Activated CD4-positive, alpha-beta T cell treated with anti-CD3 and anti-CD28 coated beads for 36 hours (primary cell): ENCODE data around the gene KRTDAP. TPM values are rescaled to one million over a fixed set of nuclear protein-coding genes. Genes with fewer than 3 reads are reported as not detected.
"Not testable (repeated sequence)": the region's sequence is repeated elsewhere in the genome, so short reads cannot be mapped to it uniquely, and the experiment has no call there.

Experiments used
- ATAC-seq: fragments of 200-7000 bp; cut with Tn5 transposase; one replicate; pipeline ENCODE4 v1.10.0; 2021; ENCODE audit warnings: mild to moderate bottlenecking, moderate library complexity
- CTCF ChIA-PET: fragments of 350-600 bp; sonication (Branson Sonifier 250); formaldehyde crosslinking; loops from one replicate; lab custom pipeline; 2021; ENCODE audit warnings: antibody characterized with exemption; lab: Charles Lee
- POLR2A ChIA-PET: fragments of 350-600 bp; sonication (Branson Sonifier 250); formaldehyde crosslinking; loops from one replicate; lab custom pipeline; 2021; ENCODE audit warnings: antibody characterized with exemption, inconsistent platforms; lab: Charles Lee
- DNase-seq: peaks from one replicate; pipeline ENCODE4 v3.0.0-alpha.2; 2020
- H3K27ac Mint-ChIP-seq: one replicate; pipeline ENCODE4 v1.8.0; 2021; ENCODE audit warnings: mixed read lengths
- H3K27me3 Mint-ChIP-seq: one replicate; pipeline ENCODE4 v1.8.0; 2021; ENCODE audit warnings: mixed read lengths
- H3K36me3 Mint-ChIP-seq: one replicate; pipeline ENCODE4 v1.8.0; 2021; ENCODE audit warnings: low read depth, mixed read lengths
- H3K4me1 Mint-ChIP-seq: one replicate; pipeline ENCODE4 v1.8.0; 2021; ENCODE audit warnings: mixed read lengths
- H3K4me3 Mint-ChIP-seq: one replicate; pipeline ENCODE4 v1.8.0; 2021; ENCODE audit warnings: mild to moderate bottlenecking, moderate library complexity, mixed read lengths
- H3K9me3 Mint-ChIP-seq: one replicate; pipeline ENCODE4 v1.8.0; 2021; ENCODE audit warnings: low read depth, mixed read lengths
- intact Hi-C, 2 experiments: fragments of 100-400 bp; cut with DNase I in 1 of 2; cut with micrococcal nuclease in 1 of 2; formaldehyde crosslinking; loops; one replicate each; pipeline versions ENCODE4 v1.14.2 to v1.15.1; 2022 to 2024; cut with DNase I, micrococcal nuclease
- total RNA-seq, 2 experiments: library from RNA; stranded (reverse); gene quantifications; one replicate each; pipeline ENCODE4 v1.2.3, GENCODE V29; 2021

The KRTDAP gene
- total RNA-seq, 2 experiments from 2014 or later, result not detected

GRCh38 chr19:35461788-35462187 lies 28.5 kb downstream of the KRTDAP start:
- CTCF ChIA-PET, result interaction anchor here (0.6 to 2.1 kb wide), 4 partner anchors 19 to 119 kb away, joined by 4 to 9 read pairs (median 4); no protein-coding TSS in a partner anchor
- DNase-seq, ATAC-seq, H3K27ac Mint-ChIP-seq, H3K27me3 Mint-ChIP-seq, H3K36me3 Mint-ChIP-seq, POLR2A ChIA-PET, H3K9me3 Mint-ChIP-seq, H3K4me3 Mint-ChIP-seq: not testable (repeated sequence)
- intact Hi-C loops, result loop anchor here in 1 of 2 experiments (1.0 to 5.0 kb wide), 2 partner anchors 59 to 114 kb away; partner anchors contain the start of gene FFAR1
- peaks cover 28% of the 10 kb centered on the region for H3K4me1 Mint-ChIP-seq

- Mint-ChIP-seq H3K27ac (no peak overlapping the region), H3K9me3 (no peaks in the 10 kb centered on the region), H3K4me3 (no peak overlapping the region), H3K36me3 (no peaks in the 10 kb centered on the region), H3K4me1 (peaks cover 28% of the 10 kb centered on the region), H3K27me3 (no peaks in the 10 kb centered on the region)
- DNase-seq (no peak), ATAC-seq (no peak)
- ChIA-PET CTCF (interaction anchor here (0.6 kb wide), 1 partner anchor 195 kb away, joined by 3 read pairs; no protein-coding TSS in a partner anchor), POLR2A (no interaction called here)
- intact Hi-C loops, result loop anchor here in 1 of 2 experiments (5.0 kb wide), 1 partner anchor 59 kb away; no protein-coding TSS in a partner anchor
These were observed 29.2 kb downstream of the KRTDAP start for GRCh38 chr19:35461060-35461459.

- CTCF ChIA-PET, result no interaction called here
- no peaks in the 10 kb centered on the region for H3K27me3 Mint-ChIP-seq
- H3K4me1 Mint-ChIP-seq, result peaks cover 28% of the 10 kb centered on the region
- intact Hi-C loops, result loop anchor here in 1 of 2 experiments (5.0 kb wide), 1 partner anchor 58 kb away; no protein-coding TSS in a partner anchor
- H3K9me3 Mint-ChIP-seq, result no peaks in the 10 kb centered on the region
- no peak overlapping the region for H3K27ac Mint-ChIP-seq
- DNase-seq (no peak), ATAC-seq (no peak)
- H3K4me3 Mint-ChIP-seq, result no peak overlapping the region
- no peaks in the 10 kb centered on the region for H3K36me3 Mint-ChIP-seq
- POLR2A ChIA-PET, result no interaction called here
These were observed 29.7 kb downstream of the KRTDAP start for GRCh38 chr19:35460608-35461007.

GRCh38 chr19:35459414-35460082 lies 30.7 kb downstream of the KRTDAP start:
- Mint-ChIP-seq H3K4me3 (no peak overlapping the region), H3K27me3 (no peaks in the 10 kb centered on the region), H3K27ac (no peak overlapping the region), H3K9me3 (no peaks in the 10 kb centered on the region), H3K4me1 (peaks cover 28% of the 10 kb centered on the region), H3K36me3 (no peaks in the 10 kb centered on the region)
- ChIA-PET CTCF (interaction anchor here (0.7 kb wide), 1 partner anchor 96 kb away, joined by 5 read pairs; no protein-coding TSS in a partner anchor), POLR2A (no interaction called here)
- DNase-seq, result no peak
- intact Hi-C loops, result loop anchor here in 1 of 2 experiments (5.0 kb wide), 1 partner anchor 57 kb away; no protein-coding TSS in a partner anchor
- no peak for ATAC-seq

GRCh38 chr19:35458731-35459391 lies 31.4 kb downstream of the KRTDAP start:
- Mint-ChIP-seq H3K27ac (no peak overlapping the region), H3K4me3 (no peak overlapping the region), H3K36me3 (no peaks in the 10 kb centered on the region), H3K27me3 (no peaks in the 10 kb centered on the region), H3K4me1 (peaks cover 26% of the 10 kb centered on the region), H3K9me3 (no peaks in the 10 kb centered on the region)
- DNase-seq, result no peak
- ChIA-PET CTCF (interaction anchor here (0.6 to 1.1 kb wide), 3 partner anchors 97 to 1086 kb away, joined by 3 to 5 read pairs (median 3); partner anchors contain the start of gene FFAR3), POLR2A (no interaction called here)
- intact Hi-C loops, result no loop called here
- ATAC-seq, result no peak

- H3K36me3 Mint-ChIP-seq, result no peaks in the 10 kb centered on the region
- DNase-seq (no peak), ATAC-seq (no peak)
- H3K27me3 Mint-ChIP-seq, result no peaks in the 10 kb centered on the region
- no peak overlapping the region for H3K4me3 Mint-ChIP-seq
- no peaks in the 10 kb centered on the region for H3K9me3 Mint-ChIP-seq
- H3K4me1 Mint-ChIP-seq, result peaks cover 19% of the 10 kb centered on the region
- ChIA-PET POLR2A (no interaction called here), CTCF (interaction anchor here (0.6 to 1.1 kb wide), 2 partner anchors 100 to 1085 kb away, joined by 3 read pairs; partner anchors contain the start of gene FFAR3)
- H3K27ac Mint-ChIP-seq, result no peak overlapping the region
- intact Hi-C loops, result no loop called here
These were observed 32.1 kb downstream of the KRTDAP start for GRCh38 chr19:35458192-35458591.

GRCh38 chr19:35457173-35457572 lies 33.1 kb downstream of the KRTDAP start:
- Mint-ChIP-seq H3K4me3 (no peak overlapping the region), H3K36me3 (no peaks in the 10 kb centered on the region), H3K4me1 (peaks cover 12% of the 10 kb centered on the region), H3K27me3 (peaks cover 2% of the 10 kb centered on the region), H3K27ac (no peak overlapping the region), H3K9me3 (no peaks in the 10 kb centered on the region)
- DNase-seq (no peak), ATAC-seq (no peak)
- ChIA-PET POLR2A (no interaction called here), CTCF (interaction anchor here (0.9 kb wide), 1 partner anchor 17 kb away, joined by 3 read pairs; no protein-coding TSS in a partner anchor)
- intact Hi-C loops, result no loop called here

GRCh38 chr19:35455616-35456201 lies 34.6 kb downstream of the KRTDAP start:
- intact Hi-C loops, result no loop called here
- Mint-ChIP-seq H3K9me3 (no peaks in the 10 kb centered on the region), H3K36me3 (no peaks in the 10 kb centered on the region), H3K27ac (no peak overlapping the region), H3K4me1 (peaks cover 18% of the 10 kb centered on the region), H3K27me3 (peaks cover 2% of the 10 kb centered on the region), H3K4me3 (no peak overlapping the region)
- ChIA-PET POLR2A (no interaction called here), CTCF (no interaction called here)
- ATAC-seq (no peak), DNase-seq (no peak)

GRCh38 chr19:35454663-35455062 lies 35.6 kb downstream of the KRTDAP start:
- intact Hi-C loops, result no loop called here
- no peaks in the 10 kb centered on the region for H3K9me3 Mint-ChIP-seq
- H3K27me3 Mint-ChIP-seq, result peaks cover 6% of the 10 kb centered on the region
- H3K36me3 Mint-ChIP-seq, result no peaks in the 10 kb centered on the region
- no peak overlapping the region for H3K27ac Mint-ChIP-seq
- no peak overlapping the region for H3K4me3 Mint-ChIP-seq
- ATAC-seq, result no peak
- no peak for DNase-seq
- CTCF ChIA-PET, result no interaction called here
- peaks cover 20% of the 10 kb centered on the region for H3K4me1 Mint-ChIP-seq
- POLR2A ChIA-PET, result no interaction called here

- POLR2A ChIA-PET, result no interaction called here
- CTCF ChIA-PET, result interaction anchor here (0.6 to 1.0 kb wide), 2 partner anchors 21 to 655 kb away, joined by 3 to 4 read pairs; no protein-coding TSS in a partner anchor
- Mint-ChIP-seq H3K9me3 (no peaks in the 10 kb centered on the region), H3K36me3 (no peaks in the 10 kb centered on the region), H3K27me3 (peaks cover 18% of the 10 kb centered on the region), H3K4me3 (no peak overlapping the region), H3K27ac (peak overlapping the region; percentile 43), H3K4me1 (peaks cover 29% of the 10 kb centered on the region)
- DNase-seq (peak; percentile 43), ATAC-seq (peak; percentile 92)
- intact Hi-C loops, result loop anchor here (1.0 to 2.0 kb wide), 3 partner anchors 15 to 46 kb away; no protein-coding TSS in a partner anchor
These were observed 38.7 kb downstream of the KRTDAP start for GRCh38 chr19:35451338-35452096.
